ENCODE results near the gene NSD1.
"Not testable (repeated sequence)": the region's sequence is repeated elsewhere in the genome, so short reads cannot be mapped to it uniquely, and the experiment has no call there.

The NSD1 gene

GRCh38 chr5:177131019-177131320 lies 2.6 kb upstream of the NSD1 start:
- DNase-seq, result no peak

GRCh38 chr5:177131352-177132135 lies 2.0 kb upstream of the NSD1 start:
- DNase-seq, result no peak

GRCh38 chr5:177132136-177133095 lies 1.2 kb upstream of the NSD1 start:
- DNase-seq, result no peak

- peak; percentile 51 for DNase-seq
These were observed 502 bp downstream of the NSD1 start for GRCh38 chr5:177133853-177134696.

GRCh38 chr5:177134697-177135225 lies 1.2 kb downstream of the NSD1 start:
- DNase-seq, result peak; percentile 29

- no peak for DNase-seq
These were observed 6.7 kb downstream of the NSD1 start for GRCh38 chr5:177140312-177140711.

GRCh38 chr5:177141496-177141895 lies 7.9 kb downstream of the NSD1 start:
- DNase-seq, result no peak

GRCh38 chr5:177142098-177142611 lies 8.6 kb downstream of the NSD1 start:
- DNase-seq, result no peak

- DNase-seq, result no peak
These were observed 9.2 kb downstream of the NSD1 start for GRCh38 chr5:177142778-177143177.

- no peak for DNase-seq
These were observed 13.5 kb downstream of the NSD1 start for GRCh38 chr5:177146891-177147638.

- not testable (repeated sequence) for DNase-seq
These were observed 16.5 kb downstream of the NSD1 start for GRCh38 chr5:177150061-177150460.

- no peak for DNase-seq
These were observed 20.6 kb downstream of the NSD1 start for GRCh38 chr5:177154003-177154643.

GRCh38 chr5:177162379-177162778 lies 28.8 kb downstream of the NSD1 start:
- DNase-seq, result no peak

GRCh38 chr5:177163500-177163899 lies 29.9 kb downstream of the NSD1 start:
- no peak for DNase-seq

- DNase-seq, result no peak
These were observed 35.7 kb downstream of the NSD1 start for GRCh38 chr5:177169271-177169670.

GRCh38 chr5:177171961-177172360 lies 38.4 kb downstream of the NSD1 start:
- DNase-seq, result no peak

GRCh38 chr5:177175336-177175735 lies 41.8 kb downstream of the NSD1 start:
- DNase-seq, result no peak

GRCh38 chr5:177176175-177176711 lies 42.7 kb downstream of the NSD1 start:
- no peak for DNase-seq

GRCh38 chr5:177177847-177178437 lies 44.4 kb downstream of the NSD1 start:
- DNase-seq, result not testable (repeated sequence)

GRCh38 chr5:177178733-177179304 lies 45.2 kb downstream of the NSD1 start:
- no peak for DNase-seq
